Adipose tissue (tissue), 3 donors: Measurements from ENCODE around the gene HSP90AA1. TPM values are rescaled to one million over a fixed set of nuclear protein-coding genes. Genes with fewer than 3 reads are reported as not detected.
"Not testable (repeated sequence)": the region's sequence is repeated elsewhere in the genome, so short reads cannot be mapped to it uniquely, and the experiment has no call there.

Source experiments
- H3K27ac ChIP-seq: one replicate; pipeline ENCODE4 v1.5.1; 2013; ENCODE audit warnings: low read depth, low read length
- WGBS, 3 donors: extraction: QIAGEN DNeasy Blood & Tissue Kit; methylation state at CpG; one replicate each; pipeline ENCODE4 v1.1.7; 2013; 5-methylcytosine and 5-hydroxymethylcytosine counted together
- polyA plus RNA-seq, 3 donors: library from polyadenylated mRNA; stranded (reverse); fragments of 200-250 nt; gene quantifications; one replicate each; pipeline ENCODE4 v1.2.3, GENCODE V29; 2013
- donor health status: healthy with polysubstance abuse.
- donor health status: Bipolar disorder and iron deficiency.
- donor health status: healthy.

HSP90AA1 gene
- polyA plus RNA-seq, 3 donors: 140 to 355 (median 298) TPM

GRCh38 chr14:102095871-102096568, 9.2 kb upstream of the HSP90AA1 start:
- no peak overlapping the region for H3K27ac ChIP-seq
- 44 to 55% (median 54%) methylated on average over 8 of the region's 8 CpGs for WGBS, 3 donors

GRCh38 chr14:102095231-102095870, 8.5 kb upstream of the HSP90AA1 start:
- 82 to 86% (median 84%) methylated on average over 6 of the region's 6 CpGs for WGBS, 3 donors
- H3K27ac ChIP-seq: no peak overlapping the region

- 58 to 62% (median 60%) methylated on average over 7 of the region's 7 CpGs for WGBS, 3 donors
- H3K27ac ChIP-seq: no peak overlapping the region
These were observed 7.3 kb upstream of the HSP90AA1 start for GRCh38 chr14:102094101-102094500.

- 91 to 93% (median 93%) methylated on average over 10 of the region's 10 CpGs for WGBS, 3 donors
- no peak overlapping the region for H3K27ac ChIP-seq
These were observed 6.0 kb upstream of the HSP90AA1 start for GRCh38 chr14:102092806-102093205.

- H3K27ac ChIP-seq: no peak overlapping the region
- WGBS, 3 donors: 81 to 83% (median 82%) methylated on average over 3 of the region's 3 CpGs
These were observed 3.9 kb upstream of the HSP90AA1 start for GRCh38 chr14:102090713-102091112.

- WGBS, 3 donors: 86 to 90% (median 88%) methylated on average over 11 of the region's 11 CpGs
- H3K27ac ChIP-seq: no peak overlapping the region
These were observed 2.9 kb upstream of the HSP90AA1 start for GRCh38 chr14:102089621-102090343.

GRCh38 chr14:102088012-102088792, 1.4 kb upstream of the HSP90AA1 start:
- WGBS, 3 donors: 12 to 48% (median 15%) methylated on average over 37 to 39 of the region's 39 CpGs
- H3K27ac ChIP-seq: peak overlapping the region; percentile 76

GRCh38 chr14:102087762-102088011, 843 bp upstream of the HSP90AA1 start:
- peak overlapping the region; percentile 76 for H3K27ac ChIP-seq
- WGBS, 3 donors: 4 to 5% (median 4%) methylated on average over 11 of the region's 11 CpGs

GRCh38 chr14:102086709-102086971, 204 bp downstream of the HSP90AA1 start:
- 0% methylated on average over 16 to 32 of the region's 32 CpGs for WGBS, 3 donors
- peak overlapping the region; percentile 68 for H3K27ac ChIP-seq

- 1 to 2% (median 2%) methylated on average over 39 to 49 of the region's 49 CpGs for WGBS, 3 donors
- H3K27ac ChIP-seq: peak overlapping the region; percentile 68
These were observed 716 bp downstream of the HSP90AA1 start for GRCh38 chr14:102085948-102086708.

GRCh38 chr14:102085488-102085887, 1.4 kb downstream of the HSP90AA1 start:
- no peak overlapping the region for H3K27ac ChIP-seq
- WGBS, 3 donors: 18 to 57% (median 48%) methylated on average over 10 of the region's 10 CpGs

GRCh38 chr14:102084931-102085330, 1.9 kb downstream of the HSP90AA1 start:
- no peak overlapping the region for H3K27ac ChIP-seq
- WGBS, 3 donors: 75 to 92% (median 86%) methylated on average over 6 of the region's 6 CpGs

- 81 to 88% (median 85%) methylated on average over 5 of the region's 5 CpGs for WGBS, 3 donors
- not testable (repeated sequence) for H3K27ac ChIP-seq
These were observed 2.3 kb downstream of the HSP90AA1 start for GRCh38 chr14:102084522-102084921.

GRCh38 chr14:102081231-102082080, 5.4 kb downstream of the HSP90AA1 start:
- WGBS, 3 donors: 84 to 86% (median 84%) methylated on average over 7 of the region's 7 CpGs
- no peak overlapping the region for H3K27ac ChIP-seq

- 78 to 83% (median 79%) methylated on average over 14 of the region's 14 CpGs for WGBS, 3 donors
These were observed 6.4 kb downstream of the HSP90AA1 start for GRCh38 chr14:102080183-102081080.

GRCh38 chr14:102079700-102079979, 7.2 kb downstream of the HSP90AA1 start:
- no peak overlapping the region for H3K27ac ChIP-seq

More at GRCh38 chr14:102080183-102081080, 6.4 kb downstream of the HSP90AA1 start:
- no peak overlapping the region for H3K27ac ChIP-seq
